Common myeloid progenitor, CD34-positive (primary cell): ENCODE measurements around the gene PPP1R13B.

ENCODE experiments used
- CTCF ChIA-PET: fragments of 350-600 bp; sonication (Branson Sonifier 250); formaldehyde crosslinking; loops from one replicate; lab custom pipeline; 2021; ENCODE audit warnings: antibody characterized with exemption; lab: Charles Lee
- POLR2A ChIA-PET: fragments of 350-600 bp; sonication (Branson Sonifier 250); formaldehyde crosslinking; loops from one replicate; lab custom pipeline; 2021; ENCODE audit warnings: antibody characterized with exemption; lab: Charles Lee
- DNase-seq, 3 donors: peaks; one replicate each; pipeline versions ENCODE4 v3.0.0 to v3.0.0-alpha.2; 2013
- H3K27ac ChIP-seq, 2 experiments: 1 replicate in 1 of 2; 2 replicates in 1 of 2; pipeline ENCODE4 v1.7.0; 2013; ENCODE audit warnings: inconsistent platforms in 2 of 2, low read length in 2 of 2, mild to moderate bottlenecking in 2 of 2, low read depth in 1 of 2, moderate library complexity in 1 of 2; ENCODE audit not compliant: severe bottlenecking in 2 of 2, insufficient read depth in 1 of 2, poor library complexity in 1 of 2
- H3K27me3 ChIP-seq, 5 experiments: replicated peaks in 2 of 5; 1 replicate in 3 of 5; 2 replicates in 2 of 5; pipeline versions ENCODE4 v1.6.1 to v1.7.0; 2013; ENCODE audit warnings: low read length in 4 of 5, mild to moderate bottlenecking in 2 of 5, moderate library complexity in 2 of 5, inconsistent platforms in 1 of 5; ENCODE audit not compliant: insufficient read depth in 5 of 5, control insufficient read depth in 4 of 5
- H3K36me3 ChIP-seq, 4 experiments: 1 replicate in 2 of 4; 2 replicates in 2 of 4; pipeline versions ENCODE4 v1.6.1 to v1.7.0; 2013; ENCODE audit warnings: low read length in 3 of 4, control low read depth in 1 of 4, mild to moderate bottlenecking in 1 of 4; ENCODE audit not compliant: control insufficient read depth in 4 of 4, insufficient read depth in 4 of 4
- H3K4me1 ChIP-seq, 4 experiments: 1 replicate in 3 of 4; 2 replicates in 1 of 4; pipeline versions ENCODE4 v1.6.1 to v1.7.1; 2013; ENCODE audit warnings: low read length in 3 of 4, mild to moderate bottlenecking in 3 of 4, control low read depth in 1 of 4, inconsistent platforms in 1 of 4, moderate library complexity in 1 of 4; ENCODE audit not compliant: control insufficient read depth in 4 of 4, insufficient read depth in 4 of 4; ENCODE audit errors: control extremely low read depth in 1 of 4
- H3K4me3 ChIP-seq, 7 experiments: 1 replicate in 4 of 7; 2 replicates in 3 of 7; pipeline versions ENCODE4 v1.5.1 to v1.7.0; 2013; ENCODE audit warnings: mild to moderate bottlenecking in 7 of 7, low read length in 6 of 7, moderate library complexity in 6 of 7, inconsistent platforms in 2 of 7, low read depth in 2 of 7, control low read depth in 1 of 7; ENCODE audit not compliant: insufficient read depth in 4 of 7, control insufficient read depth in 1 of 7; ENCODE audit errors: extremely low read depth in 1 of 7
- H3K9me3 ChIP-seq, 5 experiments: 1 replicate in 4 of 5; 2 replicates in 1 of 5; pipeline versions ENCODE4 v1.6.1 to v1.7.1; 2013; ENCODE audit warnings: low read length in 4 of 5, mild to moderate bottlenecking in 2 of 5, inconsistent platforms in 1 of 5, low read depth in 1 of 5, moderate library complexity in 1 of 5; ENCODE audit not compliant: control insufficient read depth in 4 of 5, insufficient read depth in 2 of 5; ENCODE audit errors: control extremely low read depth in 1 of 5
- WGBS: methylation state at CpG from one replicate; pipeline ENCODE4 v1.1.5; 2013; ENCODE audit not compliant: insufficient coverage; 5-methylcytosine and 5-hydroxymethylcytosine counted together

Gene PPP1R13B

DNA sequence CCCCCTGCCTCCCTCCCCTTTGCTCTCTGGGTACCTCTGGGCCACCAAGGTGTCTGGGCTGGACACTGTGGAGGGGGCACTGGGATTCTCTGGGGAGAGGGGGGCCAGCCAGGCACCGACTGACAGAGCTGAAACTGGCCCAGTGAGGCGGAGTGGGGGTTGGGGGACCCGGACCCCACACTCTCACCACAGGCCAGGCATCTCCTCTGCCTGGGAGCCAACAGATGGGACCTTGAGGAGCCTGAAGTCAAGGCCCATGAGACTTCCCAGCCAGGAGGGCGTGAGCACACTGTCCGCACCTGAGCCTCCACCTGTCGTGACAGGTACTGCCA is 39.8 kb upstream of the PPP1R13B start:
- DNase-seq, result no peak
- no peak overlapping the region for H3K27ac ChIP-seq
- H3K27me3 ChIP-seq, result peaks cover 0 to 6% (median 0%) of the 10 kb centered on the region in 5 experiments
- H3K36me3 ChIP-seq, result no peaks in the 10 kb centered on the region
- WGBS, result 92% methylated on average over 6 of the region's 6 CpGs
- no peaks in the 10 kb centered on the region for H3K9me3 ChIP-seq
- POLR2A ChIA-PET, result interaction anchor here (0.6 kb wide), 1 partner anchor 234 kb away, joined by 3 read pairs; no protein-coding TSS in a partner anchor
- no peaks in the 10 kb centered on the region for H3K4me1 ChIP-seq
- H3K4me3 ChIP-seq, result no peak overlapping the region
- CTCF ChIA-PET, result no interaction called here

GRCh38 chr14:103886304-103887169 is 39.2 kb upstream of the PPP1R13B start:
- Histone ChIP-seq H3K9me3 (no peaks in the 10 kb centered on the region), H3K36me3 (no peaks in the 10 kb centered on the region), H3K4me1 (no peaks in the 10 kb centered on the region), H3K4me3 (no peak overlapping the region), H3K27ac (no peak overlapping the region), H3K27me3 (peaks cover 0 to 6% (median 0%) of the 10 kb centered on the region in 5 experiments)
- no peak for DNase-seq
- 92% methylated on average over 25 of the region's 27 CpGs for WGBS
- ChIA-PET CTCF (no interaction called here), POLR2A (no interaction called here)

DNA sequence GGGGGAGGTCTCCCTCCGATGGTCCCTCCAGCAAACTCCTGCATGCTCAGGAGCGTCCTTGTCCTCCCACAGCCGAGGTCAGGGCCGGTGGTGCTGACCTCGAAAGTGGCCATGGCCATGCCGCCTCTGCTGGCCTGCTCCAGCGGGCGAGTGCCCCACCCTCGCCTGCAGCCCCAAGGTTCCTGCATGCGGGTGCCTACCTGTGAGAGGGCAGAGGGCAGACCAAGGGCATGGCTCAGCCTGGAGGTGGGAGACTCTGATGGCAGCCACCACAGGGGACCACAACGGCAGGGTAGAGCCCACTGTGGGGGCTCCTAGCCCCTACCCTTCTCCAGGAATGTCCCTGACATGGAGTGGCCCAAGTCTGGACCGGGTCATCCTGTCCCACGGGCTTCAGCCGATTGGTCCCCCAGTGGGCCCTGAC is 38.1 kb upstream of the PPP1R13B start:
- no peaks in the 10 kb centered on the region for H3K36me3 ChIP-seq
- H3K27ac ChIP-seq, result no peak overlapping the region
- H3K4me3 ChIP-seq, result no peak overlapping the region
- ChIA-PET CTCF (no interaction called here), POLR2A (no interaction called here)
- H3K9me3 ChIP-seq, result no peaks in the 10 kb centered on the region
- peaks cover 0 to 6% (median 0%) of the 10 kb centered on the region in 5 experiments for H3K27me3 ChIP-seq
- no peak for DNase-seq
- WGBS, result 89% methylated on average over 10 of the region's 14 CpGs
- peaks cover 0 to 9% (median 8%) of the 10 kb centered on the region in 4 experiments for H3K4me1 ChIP-seq

DNA sequence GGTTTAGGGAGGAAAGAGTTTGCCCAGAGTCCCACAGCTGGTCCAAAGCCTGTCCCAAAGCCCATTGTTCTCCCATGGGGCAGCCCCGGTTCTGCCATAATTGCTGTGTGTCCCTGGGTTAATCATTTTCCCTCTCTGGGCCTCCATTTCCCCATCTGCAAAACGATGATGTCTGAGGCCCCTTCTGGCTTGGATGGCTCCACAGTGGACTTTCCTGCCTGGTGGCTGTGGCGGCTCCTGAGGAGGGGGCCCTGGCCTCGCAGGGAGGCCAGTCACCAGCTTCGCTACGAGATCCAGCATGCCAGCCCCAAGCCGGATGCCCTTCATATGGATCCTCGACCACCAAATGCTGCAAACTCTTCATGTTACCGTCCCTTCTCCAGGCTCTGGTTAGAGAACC is 37.5 kb upstream of the PPP1R13B start:
- Histone ChIP-seq H3K4me1 (peaks cover 0 to 16% (median 15%) of the 10 kb centered on the region in 4 experiments), H3K36me3 (no peaks in the 10 kb centered on the region), H3K27me3 (peaks cover 0 to 8% (median 0%) of the 10 kb centered on the region in 5 experiments), H3K9me3 (no peaks in the 10 kb centered on the region), H3K27ac (no peak overlapping the region), H3K4me3 (no peak overlapping the region)
- no peak for DNase-seq
- ChIA-PET POLR2A (interaction anchor here (0.8 kb wide), 1 partner anchor 13 kb away, joined by 3 read pairs; no protein-coding TSS in a partner anchor), CTCF (interaction anchor here (1.1 to 1.3 kb wide), 2 partner anchors 16 to 76 kb away, joined by 3 to 4 read pairs; no protein-coding TSS in a partner anchor)
- WGBS, result 95% methylated on average over 9 of the region's 9 CpGs

DNA sequence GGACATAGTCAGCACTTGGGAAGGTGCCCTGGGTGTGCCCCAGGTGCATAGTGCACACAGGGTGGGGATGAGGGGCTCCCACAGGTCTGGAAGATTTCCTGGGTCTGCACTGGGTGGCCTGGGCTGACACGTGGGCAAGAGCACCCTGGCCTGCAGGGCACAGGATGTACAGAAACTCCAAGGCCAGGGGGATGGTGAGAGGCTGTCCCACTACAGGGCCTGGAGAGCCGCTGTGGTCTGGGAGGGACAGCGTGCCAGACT is 35.8 kb upstream of the PPP1R13B start:
- H3K9me3 ChIP-seq, result no peaks in the 10 kb centered on the region
- DNase-seq, result no peak
- ChIA-PET POLR2A (no interaction called here), CTCF (no interaction called here)
- peaks cover 0 to 18% (median 0%) of the 10 kb centered on the region in 5 experiments for H3K27me3 ChIP-seq
- H3K4me3 ChIP-seq, result no peak overlapping the region
- WGBS, result 93% methylated on average over 2 of the region's 3 CpGs
- H3K36me3 ChIP-seq, result no peaks in the 10 kb centered on the region
- peaks cover 0 to 24% (median 22%) of the 10 kb centered on the region in 4 experiments for H3K4me1 ChIP-seq
- H3K27ac ChIP-seq, result no peak overlapping the region

DNA sequence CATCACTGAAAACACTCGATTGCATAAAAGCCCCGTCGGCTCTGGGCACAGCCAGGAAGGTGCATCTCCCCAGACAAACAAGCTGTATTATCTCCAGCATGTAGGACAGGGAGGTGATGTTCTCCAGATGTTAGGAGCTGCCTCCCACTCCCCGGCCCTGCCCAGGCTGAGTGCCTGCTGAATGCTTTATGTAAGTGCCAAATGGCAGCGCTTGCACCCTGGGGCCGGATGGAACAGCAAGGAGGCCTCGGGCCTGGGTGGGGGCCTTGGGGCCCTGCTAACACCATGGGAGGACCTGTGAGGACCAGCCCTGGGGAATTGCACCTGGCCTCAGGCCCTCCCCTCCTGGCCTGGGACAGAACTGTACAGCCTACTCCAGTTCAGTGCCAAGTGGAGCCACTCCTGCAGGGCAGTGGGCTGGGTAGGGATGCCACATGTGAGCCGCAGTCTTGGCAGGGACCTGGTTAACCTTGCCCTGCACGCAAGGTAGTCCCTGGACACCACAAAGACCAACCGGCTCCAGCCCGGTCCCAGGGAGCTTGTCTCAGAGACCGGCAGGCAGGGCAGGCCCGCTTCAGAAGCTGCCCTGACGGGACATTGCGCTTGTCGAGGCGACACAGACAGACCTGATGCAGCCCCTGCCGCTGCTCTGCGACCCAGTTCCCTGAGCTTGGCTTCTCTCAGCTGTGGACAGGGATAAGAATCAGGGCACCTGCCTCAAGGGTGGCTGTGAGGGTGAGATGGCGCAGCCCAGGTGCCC is 35.3 kb upstream of the PPP1R13B start:
- POLR2A ChIA-PET, result no interaction called here
- Histone ChIP-seq H3K4me1 (peaks cover 0 to 24% (median 22%) of the 10 kb centered on the region in 4 experiments), H3K4me3 (no peak overlapping the region), H3K27me3 (peaks cover 0 to 19% (median 0%) of the 10 kb centered on the region in 5 experiments), H3K27ac (no peak overlapping the region), H3K36me3 (no peaks in the 10 kb centered on the region), H3K9me3 (no peaks in the 10 kb centered on the region)
- WGBS, result 96% methylated on average over 19 of the region's 20 CpGs
- no peak for DNase-seq
- CTCF ChIA-PET, result interaction anchor here (1.3 to 2.8 kb wide), 3 partner anchors 18 to 77 kb away, joined by 4 to 11 read pairs (median 6); no protein-coding TSS in a partner anchor
